ENCODE data around the gene ZBTB40.

DNA sequence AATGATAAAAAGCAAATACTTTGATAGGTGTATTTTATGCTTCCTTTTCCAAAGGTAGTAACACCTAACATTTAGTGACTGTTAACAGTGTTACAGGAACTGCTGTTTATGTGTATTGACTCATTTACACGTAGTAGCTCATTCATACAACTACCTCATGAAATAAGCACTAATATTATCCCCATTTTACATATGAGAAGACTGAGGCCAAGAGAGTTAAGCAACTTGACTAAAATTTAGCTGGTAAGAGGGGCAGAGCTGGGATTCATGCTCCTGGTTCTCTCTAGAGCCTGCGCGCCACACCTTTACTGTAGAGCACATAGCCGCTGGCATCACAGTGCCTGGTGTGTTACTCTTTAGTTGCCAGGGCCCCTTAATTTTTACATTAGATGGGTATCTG, 11.3 kb downstream of the ZBTB40 start:
- TF ChIP-seq, protein P1, sequence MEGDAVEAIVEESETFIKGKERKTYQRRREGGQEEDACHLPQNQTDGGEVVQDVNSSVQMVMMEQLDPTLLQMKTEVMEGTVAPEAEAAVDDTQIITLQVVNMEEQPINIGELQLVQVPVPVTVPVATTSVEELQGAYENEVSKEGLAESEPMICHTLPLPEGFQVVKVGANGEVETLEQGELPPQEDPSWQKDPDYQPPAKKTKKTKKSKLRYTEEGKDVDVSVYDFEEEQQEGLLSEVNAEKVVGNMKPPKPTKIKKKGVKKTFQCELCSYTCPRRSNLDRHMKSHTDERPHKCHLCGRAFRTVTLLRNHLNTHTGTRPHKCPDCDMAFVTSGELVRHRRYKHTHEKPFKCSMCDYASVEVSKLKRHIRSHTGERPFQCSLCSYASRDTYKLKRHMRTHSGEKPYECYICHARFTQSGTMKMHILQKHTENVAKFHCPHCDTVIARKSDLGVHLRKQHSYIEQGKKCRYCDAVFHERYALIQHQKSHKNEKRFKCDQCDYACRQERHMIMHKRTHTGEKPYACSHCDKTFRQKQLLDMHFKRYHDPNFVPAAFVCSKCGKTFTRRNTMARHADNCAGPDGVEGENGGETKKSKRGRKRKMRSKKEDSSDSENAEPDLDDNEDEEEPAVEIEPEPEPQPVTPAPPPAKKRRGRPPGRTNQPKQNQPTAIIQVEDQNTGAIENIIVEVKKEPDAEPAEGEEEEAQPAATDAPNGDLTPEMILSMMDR (IDR thresholded peaks at IDR 0.05; ENCODE audit: insufficient read depth, low read length, poor library complexity, severe bottlenecking), result no peak
- TF ChIP-seq EZH2phosphoT487 (conservative IDR thresholded peaks at IDR 0.05; ENCODE audit: low read length), result no peak
